Esophagus muscularis mucosa (tissue), 4 donors: ENCODE results near the gene ADAMTS19. TPM values are rescaled to one million over a fixed set of nuclear protein-coding genes. Genes with fewer than 3 reads are reported as not detected.

Experiments used
- DNase-seq: peaks from one replicate; pipeline ENCODE4 v3.0.0-alpha.2; 2017; ENCODE audit errors: extremely low spot score
- H3K27ac ChIP-seq, 4 donors: fragments of 200-600 bp; sonication (generic); replicated peaks in 1 of 4; 1 replicate in 3 of 4; 2 replicates in 1 of 4; pipeline ENCODE4 v1.5.1; 2016 to 2019; ENCODE audit warnings: mild to moderate bottlenecking in 1 of 4
- H3K27me3 ChIP-seq, 4 donors: fragments of 200-600 bp; sonication (generic); one replicate each; pipeline versions ENCODE4 v1.5.1 to v1.6.0; 2016 to 2019
- H3K36me3 ChIP-seq, 4 donors: fragments of 200-600 bp; sonication (generic); one replicate each; pipeline ENCODE4 v1.5.1; 2016 to 2019
- H3K4me1 ChIP-seq, 4 donors: fragments of 200-600 bp; sonication (generic); one replicate each; pipeline ENCODE4 v1.5.1; 2016 to 2019
- H3K4me3 ChIP-seq, 4 donors: fragments of 200-600 bp; sonication (generic); 1 replicate in 2 of 4; 2 replicates in 2 of 4; pipeline ENCODE4 v1.5.1; 2016 to 2019; ENCODE audit warnings: mild to moderate bottlenecking in 4 of 4, moderate library complexity in 1 of 4
- H3K9me3 ChIP-seq, 4 donors: fragments of 200-600 bp; sonication (generic); 1 replicate in 3 of 4; 2 replicates in 1 of 4; pipeline ENCODE4 v1.5.1; 2016 to 2019
- CTCF ChIP-seq, 3 experiments: fragments of 200-600 bp in 2 of 3; fragments of 450-650 bp in 1 of 3; sonication (generic) in 2 of 3; IDR thresholded peaks; one replicate each; pipeline ENCODE4 v1.5.1; 2017 to 2019; ENCODE audit warnings: antibody characterized with exemption in 3 of 3, mild to moderate bottlenecking in 2 of 3, moderate library complexity in 1 of 3
- EP300 ChIP-seq: sonication (generic); formaldehyde crosslinking; IDR thresholded peaks from one replicate; pipeline ENCODE4 v1.6.1; 2017; ENCODE audit warnings: antibody characterized with exemption
- POLR2A ChIP-seq: fragments of 450-650 bp; IDR thresholded peaks from one replicate; pipeline ENCODE4 v1.6.1; 2017; ENCODE audit warnings: antibody characterized with exemption, moderate library complexity, mild to moderate bottlenecking, low read depth
- POLR2AphosphoS5 ChIP-seq, 2 donors: sonication (generic); formaldehyde crosslinking; IDR thresholded peaks; one replicate each; pipeline ENCODE4 v1.6.1; 2017; ENCODE audit warnings: antibody characterized with exemption in 2 of 2
- WGBS: methylation state at CpG from one replicate; pipeline ENCODE4 v1.1.5; 2018; 5-methylcytosine and 5-hydroxymethylcytosine counted together
- intact Hi-C: fragments of 100-400 bp; cut with DNase I; formaldehyde crosslinking; loops from one replicate; pipeline ENCODE4 v1.15.1; 2023
- total RNA-seq, 4 donors: library from RNA; depleted of rRNA; stranded (reverse); fragments of >200 nt; gene quantifications; one replicate each; pipeline versions ENCODE4 v1.1.0 to v1.2.1, GENCODE V29; 2016

ADAMTS19 gene
- total RNA-seq, 4 donors from 2014 or later: 8.5 to 23.4 (median 10.9) TPM

- Histone ChIP-seq H3K4me1 (no peaks in the 10 kb centered on the region), H3K27ac (no peak overlapping the region), H3K4me3 (no peak overlapping the region), H3K36me3 (peaks cover 0 to 5% (median 0%) of the 10 kb centered on the region in 4 donors), H3K9me3 (no peaks in the 10 kb centered on the region), H3K27me3 (no peaks in the 10 kb centered on the region)
- TF ChIP-seq POLR2A: no peak
- TF ChIP-seq CTCF (IDR thresholded peaks at IDR 0.05): no peak
- no peak for TF ChIP-seq EP300
- TF ChIP-seq POLR2AphosphoS5 (IDR thresholded peaks at IDR 0.05): no peak
- WGBS: 78% methylated on average over 3 of the region's 3 CpGs
- no peak for DNase-seq
- intact Hi-C loops: no loop called here
Measured at GRCh38 chr5:129687941-129688340, 227.8 kb downstream of the ADAMTS19 start.

- Histone ChIP-seq H3K27ac (no peak overlapping the region), H3K9me3 (no peaks in the 10 kb centered on the region), H3K4me1 (no peaks in the 10 kb centered on the region), H3K27me3 (no peaks in the 10 kb centered on the region), H3K36me3 (no peaks in the 10 kb centered on the region), H3K4me3 (no peak overlapping the region)
- TF ChIP-seq POLR2AphosphoS5 (IDR thresholded peaks at IDR 0.05) (no peak), EP300 (no peak), CTCF (IDR thresholded peaks at IDR 0.05) (no peak), POLR2A (no peak)
- DNase-seq: no peak
- intact Hi-C loops: no loop called here
Measured at GRCh38 chr5:129689045-129689444, 228.9 kb downstream of the ADAMTS19 start.

- TF ChIP-seq POLR2A (no peak), POLR2AphosphoS5 (IDR thresholded peaks at IDR 0.05) (no peak)
- Histone ChIP-seq H3K4me1 (no peaks in the 10 kb centered on the region), H3K4me3 (no peak overlapping the region), H3K27ac (no peak overlapping the region), H3K36me3 (peaks cover 0 to 4% (median 0%) of the 10 kb centered on the region in 4 donors), H3K27me3 (no peaks in the 10 kb centered on the region), H3K9me3 (no peaks in the 10 kb centered on the region)
- 87% methylated on average over 1 of the region's 1 CpG for WGBS
- no peak for DNase-seq
- intact Hi-C loops: no loop called here
Measured at GRCh38 chr5:129691220-129691619, 231.1 kb downstream of the ADAMTS19 start.

- Histone ChIP-seq H3K4me1 (no peaks in the 10 kb centered on the region), H3K36me3 (peaks cover 0 to 4% (median 0%) of the 10 kb centered on the region in 4 donors), H3K9me3 (no peaks in the 10 kb centered on the region), H3K27ac (no peak overlapping the region), H3K27me3 (no peaks in the 10 kb centered on the region), H3K4me3 (no peak overlapping the region)
- intact Hi-C loops: no loop called here
- no peak for DNase-seq
- TF ChIP-seq CTCF (IDR thresholded peaks at IDR 0.05): no peak
- no peak for TF ChIP-seq POLR2A
- TF ChIP-seq EP300: no peak
- TF ChIP-seq POLR2AphosphoS5 (IDR thresholded peaks at IDR 0.05): no peak
Measured at GRCh38 chr5:129696636-129697035, 236.5 kb downstream of the ADAMTS19 start.

GRCh38 chr5:129698661-129699060, 238.6 kb downstream of the ADAMTS19 start:
- H3K27ac ChIP-seq: no peak overlapping the region
- H3K9me3 ChIP-seq: no peaks in the 10 kb centered on the region
- no peaks in the 10 kb centered on the region for H3K27me3 ChIP-seq
- intact Hi-C loops: no loop called here
- H3K4me1 ChIP-seq: no peaks in the 10 kb centered on the region
- no peak for DNase-seq
- peaks cover 0 to 4% (median 0%) of the 10 kb centered on the region in 4 donors for H3K36me3 ChIP-seq
- TF ChIP-seq EP300 (no peak), POLR2AphosphoS5 (IDR thresholded peaks at IDR 0.05) (no peak), CTCF (IDR thresholded peaks at IDR 0.05) (no peak), POLR2A (no peak)
- no peak overlapping the region for H3K4me3 ChIP-seq
